Transverse colon (tissue), 4 donors: Measurements from ENCODE around the gene LMOD1. TPM values are rescaled to one million over a fixed set of nuclear protein-coding genes. Genes with fewer than 3 reads are reported as not detected.
A peak's percentile ranks its signal among the peaks of the same experiment; 100 is the strongest.

Experiments
- DNase-seq: peaks from one replicate; pipeline ENCODE4 v3.0.0-alpha.2; 2019
- H3K27ac ChIP-seq, 4 donors: fragments of 200-600 bp; sonication (generic); 2 replicates each; pipeline ENCODE4 v1.5.1; 2016 to 2018; ENCODE audit warnings: inconsistent platforms in 4 of 4
- H3K27me3 ChIP-seq: fragments of 200-600 bp; sonication (generic); 2 replicates; pipeline ENCODE4 v1.5.1; 2017; ENCODE audit warnings: inconsistent platforms
- H3K36me3 ChIP-seq, 4 donors: fragments of 200-600 bp; sonication (generic); 2 replicates each; pipeline ENCODE4 v1.5.1; 2017 to 2019; ENCODE audit warnings: inconsistent platforms in 4 of 4
- H3K4me1 ChIP-seq, 4 donors: fragments of 200-600 bp; sonication (generic); 2 replicates each; pipeline ENCODE4 v1.5.1; 2017 to 2020; ENCODE audit warnings: inconsistent platforms in 4 of 4
- H3K4me3 ChIP-seq, 4 donors: fragments of 200-600 bp; sonication (generic); 1 replicate in 1 of 4; 2 replicates in 3 of 4; pipeline versions ENCODE4 v1.5.1 to v1.6.1; 2017 to 2019; ENCODE audit warnings: inconsistent platforms in 4 of 4
- H3K9me3 ChIP-seq, 2 donors: fragments of 200-600 bp; sonication (generic); 2 replicates each; pipeline ENCODE4 v1.5.1; 2017 to 2019; ENCODE audit warnings: inconsistent platforms in 2 of 2
- CTCF ChIP-seq, 5 experiments: fragments of 200-600 bp in 3 of 5; fragments of 450-650 bp in 2 of 5; sonication (generic) in 3 of 5; IDR thresholded peaks; 1 replicate in 2 of 5; 2 replicates in 3 of 5; pipeline ENCODE4 v1.5.1; 2016 to 2017; ENCODE audit warnings: antibody characterized with exemption in 5 of 5, inconsistent platforms in 3 of 5, mild to moderate bottlenecking in 2 of 5, moderate library complexity in 1 of 5
- EP300 ChIP-seq: sonication (generic); formaldehyde crosslinking; IDR thresholded peaks from one replicate; pipeline ENCODE4 v1.6.1; 2017; ENCODE audit warnings: antibody characterized with exemption, low read depth
- POLR2A ChIP-seq: fragments of 450-650 bp; IDR thresholded peaks from one replicate; pipeline ENCODE4 v1.6.1; 2016; ENCODE audit warnings: antibody characterized with exemption, mild to moderate bottlenecking, moderate library complexity
- POLR2AphosphoS5 ChIP-seq, 3 donors: sonication (generic); formaldehyde crosslinking; IDR thresholded peaks; one replicate each; pipeline ENCODE4 v1.6.1; 2016; ENCODE audit warnings: antibody characterized with exemption in 3 of 3
- WGBS, 2 donors: methylation state at CpG; one replicate each; pipeline ENCODE4 v1.1.5; 2018; ENCODE audit warnings: low coverage in 1 of 2; 5-methylcytosine and 5-hydroxymethylcytosine counted together
- in situ Hi-C, 4 donors: fragments of 200-750 bp; cut with MboI; loops; one replicate each; pipeline versions ENCODE4 v1.15.0 to v1.15.1; 2017; ENCODE audit warnings: low sequenced_read_pairs in 3 of 4, low pct_ligation_motif_present in 1 of 4, low pct_unique_long_range_greater_than_20kb in 1 of 4
- intact Hi-C: fragments of 100-400 bp; cut with DNase I; formaldehyde crosslinking; loops from one replicate; pipeline ENCODE4 v1.15.1; 2023; ENCODE audit warnings: low total_unique reads
- total RNA-seq, 4 donors: library from RNA; depleted of rRNA; stranded (reverse); fragments of >200 nt; gene quantifications; one replicate each; pipeline ENCODE4 v1.1.0, GENCODE V29; 2016

LMOD1 gene
- total RNA-seq, 4 donors from 2014 or later: 73.2 to 166 (median 115) TPM

GRCh38 chr1:201939148-201939547, 7.2 kb downstream of the LMOD1 start:
- WGBS, 2 donors: 58 to 59% methylated on average over 3 to 4 of the region's 4 CpGs
- H3K27ac ChIP-seq: peak overlapping the region; percentile 84 to 91 (median 87)
- H3K4me1 ChIP-seq: peaks cover 0 to 16% (median 2%) of the 10 kb centered on the region in 4 donors
- peak overlapping the region in 1 of 4 donors; percentile 57 for H3K4me3 ChIP-seq
- peaks cover under 1% of the 10 kb centered on the region for H3K27me3 ChIP-seq
- no peak for TF ChIP-seq POLR2A
- intact Hi-C loops: no loop called here
- in situ Hi-C loops: no loop called here
- H3K9me3 ChIP-seq: no peaks in the 10 kb centered on the region
- DNase-seq: no peak
- no peaks in the 10 kb centered on the region for H3K36me3 ChIP-seq

- intact Hi-C loops: no loop called here
- Histone ChIP-seq H3K9me3 (no peaks in the 10 kb centered on the region), H3K27ac (peak overlapping the region; percentile 84 to 91 (median 87)), H3K36me3 (no peaks in the 10 kb centered on the region), H3K4me1 (peaks cover 0 to 20% (median 2%) of the 10 kb centered on the region in 4 donors), H3K27me3 (no peaks in the 10 kb centered on the region), H3K4me3 (peak overlapping the region in 1 of 4 donors; percentile 3)
- 40 to 49% methylated on average over 1 to 4 of the region's 4 CpGs for WGBS, 2 donors
- in situ Hi-C loops: no loop called here
- no peak for TF ChIP-seq POLR2AphosphoS5 (IDR thresholded peaks at IDR 0.05)
- no peak for DNase-seq
Observed at GRCh38 chr1:201938440-201939035, 7.8 kb downstream of the LMOD1 start.

- Histone ChIP-seq H3K4me1 (peaks cover 0 to 20% (median 2%) of the 10 kb centered on the region in 4 donors), H3K27ac (peak overlapping the region; percentile 84 to 91 (median 87)), H3K9me3 (no peaks in the 10 kb centered on the region), H3K36me3 (no peaks in the 10 kb centered on the region), H3K4me3 (peak overlapping the region in 1 of 4 donors; percentile 3), H3K27me3 (no peaks in the 10 kb centered on the region)
- intact Hi-C loops (no loop called here), in situ Hi-C loops (no loop called here)
- WGBS, 2 donors: 50% methylated on average over 5 of the region's 5 CpGs; no CpG with 5 or more reads in 1 of the 2 donors
- no peak for DNase-seq
- TF ChIP-seq POLR2AphosphoS5 (IDR thresholded peaks at IDR 0.05): peak in 2 of 3 donors; percentile 44 to 57
- no peak for TF ChIP-seq EP300
Observed at GRCh38 chr1:201937624-201938213, 8.6 kb downstream of the LMOD1 start.

- WGBS, 2 donors: 34 to 50% methylated on average over 2 to 5 of the region's 5 CpGs
Observed at GRCh38 chr1:201933840-201934430, 12.4 kb downstream of the LMOD1 start.

GRCh38 chr1:201930803-201931202, 15.5 kb downstream of the LMOD1 start:
- Histone ChIP-seq H3K27ac (peak overlapping the region in 3 of 4 donors; percentile 9 to 65 (median 21)), H3K36me3 (no peaks in the 10 kb centered on the region), H3K27me3 (peaks cover 4% of the 10 kb centered on the region), H3K9me3 (no peaks in the 10 kb centered on the region), H3K4me3 (no peak overlapping the region), H3K4me1 (peaks cover 0 to 22% (median 5%) of the 10 kb centered on the region in 4 donors)
- WGBS, 2 donors: 61% methylated on average over 5 of the region's 5 CpGs
- no peak for TF ChIP-seq CTCF (IDR thresholded peaks at IDR 0.05)
- TF ChIP-seq POLR2A: no peak
- no peak for TF ChIP-seq EP300
- TF ChIP-seq POLR2AphosphoS5 (IDR thresholded peaks at IDR 0.05): no peak
- no peak for DNase-seq
- in situ Hi-C loops (no loop called here), intact Hi-C loops (no loop called here)

More at GRCh38 chr1:201933840-201934430, 12.4 kb downstream of the LMOD1 start:
- Histone ChIP-seq H3K4me1 (peaks cover 0 to 15% (median 2%) of the 10 kb centered on the region in 4 donors), H3K36me3 (no peaks in the 10 kb centered on the region), H3K27ac (peak overlapping the region; percentile 3 to 91 (median 72)), H3K27me3 (no peaks in the 10 kb centered on the region), H3K9me3 (no peaks in the 10 kb centered on the region), H3K4me3 (no peak overlapping the region)
- intact Hi-C loops: no loop called here
- DNase-seq: no peak
- TF ChIP-seq POLR2AphosphoS5 (IDR thresholded peaks at IDR 0.05) (no peak), POLR2A (no peak), CTCF (IDR thresholded peaks at IDR 0.05) (no peak), EP300 (no peak)
- in situ Hi-C loops: no loop called here
